IMR-90 (cell line): ENCODE results near the gene GTF3C1. TPM values are rescaled to one million over a fixed set of nuclear protein-coding genes. Genes with fewer than 3 reads are reported as not detected.

Experiments
- ATAC-seq: fragments of 200-7000 bp; cut with Tn5 transposase; 2 replicates; pipeline ENCODE4 v1.9.1; 2020; ENCODE audit warnings: low read depth, mild to moderate bottlenecking, moderate library complexity
- BruUV-seq: library from RNA; stranded (reverse); fragments of 400-500 nt; replicated peaks from 2 replicates; lab custom pipeline; 2021; lab: Mats Ljungman, UMichigan
- CTCF ChIA-PET: fragments of 300-600 bp; formaldehyde crosslinking; extraction: SDS; loops from one replicate; lab custom pipeline; 2021; ENCODE audit warnings: antibody characterized with exemption; lab: Yijun Ruan, JAX
- POLR2A ChIA-PET: fragments of 300-600 bp; sonication (Branson Sonifier 250); formaldehyde crosslinking; loops from one replicate; lab custom pipeline; 2022; ENCODE audit warnings: antibody characterized with exemption; ENCODE audit not compliant: unreplicated experiment; lab: Charles Lee
- DNase-seq: peaks from one replicate; pipeline ENCODE4 v3.0.0; 2013
- H2AFZ ChIP-seq: replicated peaks from 2 replicates; pipeline ENCODE3; 2013; ENCODE audit warnings: low read length, mild to moderate bottlenecking; ENCODE audit not compliant: poor library complexity
- H2AK5ac ChIP-seq: 2 replicates; pipeline ENCODE4 v1.6.1; 2013; ENCODE audit warnings: low read depth, low read length, inconsistent platforms
- H2AK9ac ChIP-seq: replicated peaks from 2 replicates; pipeline ENCODE3; 2013; ENCODE audit warnings: mild to moderate bottlenecking, low read depth, low read length, moderate library complexity; ENCODE audit not compliant: poor library complexity
- H2BK120ac ChIP-seq: 2 replicates; pipeline ENCODE4 v1.6.1; 2013; ENCODE audit warnings: low read depth, low read length, inconsistent platforms
- H2BK15ac ChIP-seq: 3 replicates; pipeline ENCODE4 v1.6.1; 2013; ENCODE audit warnings: low read depth, low read length, inconsistent platforms
- H2BK20ac ChIP-seq: 2 replicates; pipeline ENCODE4 v1.6.1; 2013; ENCODE audit warnings: low read depth, mild to moderate bottlenecking, inconsistent platforms, low read length, moderate library complexity
- H2BK5ac ChIP-seq: 2 replicates; pipeline ENCODE4 v1.6.1; 2013; ENCODE audit warnings: mild to moderate bottlenecking, low read depth, low read length, inconsistent platforms; ENCODE audit not compliant: poor library complexity, severe bottlenecking
- H3K14ac ChIP-seq: replicated peaks from 2 replicates; pipeline ENCODE4 v1.6.1; 2013; ENCODE audit warnings: low read depth, low read length, inconsistent platforms
- H3K18ac ChIP-seq: 2 replicates; pipeline ENCODE4 v1.6.1; 2013; ENCODE audit warnings: low read depth, low read length, control low read depth
- H3K23ac ChIP-seq: 2 replicates; pipeline ENCODE4 v1.6.1; 2013; ENCODE audit warnings: low read depth, low read length, inconsistent platforms
- H3K27ac ChIP-seq: 2 replicates; pipeline ENCODE4 v1.5.1; 2013; ENCODE audit warnings: mild to moderate bottlenecking, control low read depth, low read length; ENCODE audit not compliant: insufficient read depth
- H3K27me3 ChIP-seq: 2 replicates; pipeline ENCODE4 v1.6.1; 2013; ENCODE audit warnings: low read length; ENCODE audit not compliant: control insufficient read depth, insufficient read depth
- H3K36me3 ChIP-seq: 2 replicates; pipeline ENCODE4 v1.6.1; 2013; ENCODE audit warnings: low read length, mixed read lengths; ENCODE audit not compliant: control insufficient read depth, insufficient read depth
- H3K4ac ChIP-seq: 2 replicates; pipeline ENCODE4 v1.6.1; 2013; ENCODE audit warnings: low read depth, low read length, inconsistent platforms
- H3K4me1 ChIP-seq: 2 replicates; pipeline ENCODE4 v1.6.1; 2013; ENCODE audit warnings: low read length, mixed read lengths; ENCODE audit not compliant: control insufficient read depth, insufficient read depth
- H3K4me2 ChIP-seq: 2 replicates; pipeline ENCODE4 v1.6.1; 2013; ENCODE audit warnings: low read depth, mild to moderate bottlenecking, control low read depth, low read length, moderate library complexity
- H3K4me3 ChIP-seq: 2 replicates; pipeline ENCODE4 v1.5.1; 2013; ENCODE audit warnings: low read depth, mild to moderate bottlenecking, control low read depth, low read length, moderate library complexity; ENCODE audit not compliant: insufficient read depth
- H3K56ac ChIP-seq: 2 replicates; pipeline ENCODE4 v1.6.1; 2013; ENCODE audit warnings: low read length, inconsistent platforms; ENCODE audit not compliant: insufficient read depth; ENCODE audit errors: extremely low read depth
- H3K79me1 ChIP-seq, 2 experiments: 2 replicates each; pipeline ENCODE4 v1.6.1; 2013; ENCODE audit warnings: low read length in 2 of 2, inconsistent platforms in 1 of 2, low read depth in 1 of 2
- H3K9ac ChIP-seq: 2 replicates; pipeline ENCODE4 v1.6.1; 2013; ENCODE audit warnings: low read depth, low read length, control low read depth
- H3K9me1 ChIP-seq: 2 replicates; pipeline ENCODE4 v1.6.1; 2013; ENCODE audit warnings: low read length, inconsistent platforms; ENCODE audit not compliant: insufficient read depth
- H3K9me3 ChIP-seq: 2 replicates; pipeline ENCODE4 v1.6.1; 2013; ENCODE audit warnings: low read length; ENCODE audit not compliant: control insufficient read depth, insufficient read depth
- H4K20me1 ChIP-seq: 2 replicates; pipeline ENCODE4 v1.6.1; 2013; ENCODE audit warnings: low read length, inconsistent platforms; ENCODE audit not compliant: insufficient read depth
- H4K5ac ChIP-seq: 2 replicates; pipeline ENCODE4 v1.6.1; 2013; ENCODE audit warnings: mild to moderate bottlenecking, low read depth, low read length, control low read depth
- H4K8ac ChIP-seq, 2 experiments: 2 replicates each; pipeline ENCODE4 v1.6.1; 2013; ENCODE audit warnings: low read depth in 2 of 2, low read length in 2 of 2, control low read depth in 1 of 2, inconsistent platforms in 1 of 2
- H4K91ac ChIP-seq: 2 replicates; pipeline ENCODE4 v1.6.1; 2013; ENCODE audit warnings: low read depth, low read length, inconsistent platforms; ENCODE audit not compliant: insufficient read depth
- BHLHE40 ChIP-seq: fragments of 150-350 bp; IDR thresholded peaks from 2 replicates; pipeline ENCODE4 v1.6.1; 2016; ENCODE audit warnings: mild to moderate bottlenecking, low read depth, low read length
- CEBPB ChIP-seq: IDR thresholded peaks from 2 replicates; pipeline ENCODE4 v1.6.1; 2012; ENCODE audit warnings: low read depth, low read length, improper control_type of control experiment
- CTCF ChIP-seq: conservative IDR thresholded peaks from 2 replicates; pipeline ENCODE4 v1.5.1; 2012; ENCODE audit warnings: mild to moderate bottlenecking, low read depth, low read length, improper control_type of control experiment
- FOS ChIP-seq: fragments of 150-350 bp; IDR thresholded peaks from 2 replicates; pipeline ENCODE4 v1.6.1; 2016; ENCODE audit warnings: low read depth, low read length
- MAZ ChIP-seq: IDR thresholded peaks from 2 replicates; pipeline ENCODE4 v1.6.1; 2012; ENCODE audit warnings: low read depth, mild to moderate bottlenecking, low read length, improper control_type of control experiment, moderate library complexity, borderline replicate concordance
- NFE2L2 ChIP-seq: fragments of 150-350 bp; IDR thresholded peaks from 2 replicates; pipeline ENCODE4 v1.6.1; 2016; ENCODE audit warnings: low read depth, mild to moderate bottlenecking, low read length
- RAD21 ChIP-seq: IDR thresholded peaks from 2 replicates; pipeline ENCODE4 v1.6.1; 2012; ENCODE audit warnings: low read length, improper control_type of control experiment
- RCOR1 ChIP-seq: IDR thresholded peaks from 2 replicates; pipeline ENCODE4 v1.6.1; 2012; ENCODE audit warnings: mild to moderate bottlenecking, low read length, improper control_type of control experiment; ENCODE audit not compliant: insufficient replicate concordance
- RFX5 ChIP-seq: IDR thresholded peaks from 2 replicates; pipeline ENCODE4 v1.8.0; 2012; ENCODE audit warnings: low read depth, mild to moderate bottlenecking, low read length, moderate library complexity
- SMC3 ChIP-seq: fragments of 150-350 bp; IDR thresholded peaks from 2 replicates; pipeline ENCODE4 v1.6.1; 2016; ENCODE audit warnings: low read depth, mild to moderate bottlenecking, antibody characterized with exemption, low read length, moderate library complexity
- WGBS, 2 experiments: methylation state at CpG; one replicate each; pipeline versions ENCODE4 v1.1.5 to v1.1.7; 2013; ENCODE audit warnings: missing lambda C conversion rate in 2 of 2; ENCODE audit not compliant: insufficient read length in 1 of 2; ENCODE audit errors: extremely low coverage in 2 of 2; 5-methylcytosine and 5-hydroxymethylcytosine counted together
- dilution Hi-C: fragments of 300-500 bp; cut with HindIII; formaldehyde crosslinking; loops from one replicate; pipeline ENCODE4 v1.14.3; 2018; ENCODE audit warnings: low sequenced_read_pairs; ENCODE audit not compliant: unreplicated experiment
- in situ Hi-C: fragments of 300-500 bp; cut with MboI; formaldehyde crosslinking; loops from 3 replicates; pipeline ENCODE4 v1.14.3; 2019; ENCODE audit warnings: low sequenced_read_pairs, inconsistent platforms, mixed read lengths
- intact Hi-C: fragments of 100-400 bp; cut with micrococcal nuclease; formaldehyde crosslinking; loops from 2 replicates; pipeline ENCODE4 v1.10.0; 2022
- polyA plus RNA-seq, 3 experiments: library from polyadenylated mRNA; depleted of rRNA; stranded (reverse); fragments of >200 nt; gene quantifications; 2 replicates each; pipeline ENCODE4 v1.2.3, GENCODE V29; 2012; ENCODE audit warnings: low replicate concordance in 1 of 3
- total RNA-seq: library from RNA; depleted of rRNA; stranded (reverse); fragments of >200 nt; gene quantifications from 2 replicates; pipeline ENCODE4 v1.2.3, GENCODE V29; 2012
- TF ChIP-seq, protein P1 (sequence below): fragments of 150-350 bp; IDR thresholded peaks from 2 replicates; pipeline ENCODE4 v1.6.1; 2016; ENCODE audit warnings: low read depth, mild to moderate bottlenecking, low read length, moderate library complexity, borderline replicate concordance
- TF ChIP-seq, protein P2 (sequence below): fragments of 150-350 bp; IDR thresholded peaks from 2 replicates; pipeline ENCODE4 v1.6.1; 2017; ENCODE audit warnings: mild to moderate bottlenecking, antibody characterized with exemption, low read length, low read depth

GTF3C1 gene
- total and polyA plus RNA-seq, 2 of the 4 experiments (the other 2 are of a cell fraction) = 50.8 to 68.1 TPM

DNA sequence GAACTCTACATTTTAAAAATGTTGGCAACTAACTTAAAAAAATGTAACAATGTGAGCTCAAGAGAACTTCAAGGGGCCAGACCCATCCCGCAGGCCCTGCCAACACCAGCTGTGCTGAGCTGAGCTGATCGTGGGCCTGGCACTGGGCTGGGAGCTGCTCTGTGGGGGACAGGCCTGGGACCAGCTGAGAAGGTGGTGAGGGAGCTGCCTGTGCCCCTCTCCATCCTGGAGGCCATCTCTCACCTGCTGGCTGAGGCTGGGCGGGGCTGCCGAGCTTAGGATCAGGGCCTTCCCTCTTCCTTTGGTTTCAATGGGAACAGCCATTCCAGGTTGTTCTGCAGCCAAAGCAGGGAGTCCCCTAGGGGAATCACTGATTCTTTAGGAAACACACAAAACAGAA is 89.5 kb downstream of the GTF3C1 start:
- Histone ChIP-seq H3K9ac (no peak overlapping the region), H2AFZ (no peak overlapping the region), H2BK120ac (no peak overlapping the region), H3K18ac (no peak overlapping the region), H4K5ac (no peak overlapping the region), H2BK15ac (no peak overlapping the region), H3K56ac (no peak overlapping the region), H2AK9ac (no peak overlapping the region), H3K23ac (no peak overlapping the region), H4K8ac (no peak overlapping the region), H3K79me1 (no peaks in the 10 kb centered on the region), H3K27ac (no peak overlapping the region), H3K4me3 (no peak overlapping the region), H3K36me3 (peaks cover 56% of the 10 kb centered on the region), H3K9me1 (no peaks in the 10 kb centered on the region; the same call in 1 of the 2 replicates), H3K4me1 (peaks cover 4% of the 10 kb centered on the region), H2BK5ac (no peak overlapping the region), H3K27me3 (no peaks in the 10 kb centered on the region), H3K9me3 (no peaks in the 10 kb centered on the region), H2BK20ac (no peak overlapping the region), H4K91ac (no peak overlapping the region), H3K14ac (no peak overlapping the region), H3K4ac (no peak overlapping the region), H2AK5ac (no peak overlapping the region), H3K4me2 (no peak overlapping the region), H4K20me1 (no peaks in the 10 kb centered on the region)
- CTCF ChIA-PET = no interaction called here
- BruUV-seq = no TSS peak
- TF ChIP-seq RCOR1 (no peak), FOS (no peak), BHLHE40 (no peak), RAD21 (no peak), CTCF (no peak), CEBPB (no peak), MAZ (no peak), NFE2L2 (no peak), RFX5 (no peak), SMC3 (no peak)
- TF ChIP-seq, protein P1, sequence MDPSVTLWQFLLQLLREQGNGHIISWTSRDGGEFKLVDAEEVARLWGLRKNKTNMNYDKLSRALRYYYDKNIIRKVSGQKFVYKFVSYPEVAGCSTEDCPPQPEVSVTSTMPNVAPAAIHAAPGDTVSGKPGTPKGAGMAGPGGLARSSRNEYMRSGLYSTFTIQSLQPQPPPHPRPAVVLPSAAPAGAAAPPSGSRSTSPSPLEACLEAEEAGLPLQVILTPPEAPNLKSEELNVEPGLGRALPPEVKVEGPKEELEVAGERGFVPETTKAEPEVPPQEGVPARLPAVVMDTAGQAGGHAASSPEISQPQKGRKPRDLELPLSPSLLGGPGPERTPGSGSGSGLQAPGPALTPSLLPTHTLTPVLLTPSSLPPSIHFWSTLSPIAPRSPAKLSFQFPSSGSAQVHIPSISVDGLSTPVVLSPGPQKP = no peak
- TF ChIP-seq, protein P2, sequence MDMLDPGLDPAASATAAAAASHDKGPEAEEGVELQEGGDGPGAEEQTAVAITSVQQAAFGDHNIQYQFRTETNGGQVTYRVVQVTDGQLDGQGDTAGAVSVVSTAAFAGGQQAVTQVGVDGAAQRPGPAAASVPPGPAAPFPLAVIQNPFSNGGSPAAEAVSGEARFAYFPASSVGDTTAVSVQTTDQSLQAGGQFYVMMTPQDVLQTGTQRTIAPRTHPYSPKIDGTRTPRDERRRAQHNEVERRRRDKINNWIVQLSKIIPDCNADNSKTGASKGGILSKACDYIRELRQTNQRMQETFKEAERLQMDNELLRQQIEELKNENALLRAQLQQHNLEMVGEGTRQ = no peak
- ATAC-seq (no peak), DNase-seq (no peak)
- dilution Hi-C loops (no loop called here), intact Hi-C loops (no loop called here), in situ Hi-C loops (loop anchor here (25.0 kb wide), 1 partner anchor 1623 kb away; no protein-coding TSS in a partner anchor)
- POLR2A ChIA-PET = no interaction called here
- WGBS, 2 experiments = 100% methylated on average over 1 of the region's 4 CpGs; no CpG with 5 or more reads in 1 of the 2 experiments
